A673 (cell line): ENCODE measurements around the gene RASGRF1.

ENCODE experiments used
- EZH2 ChIP-seq: fragments of 200-600 bp; sonication (generic); IDR thresholded peaks from 2 replicates; pipeline ENCODE4 v1.6.1; 2017; ENCODE audit warnings: borderline replicate concordance, low read depth, mild to moderate bottlenecking, mixed read lengths, antibody characterized with exemption, low read length; ENCODE audit not compliant: poor library complexity, severe bottlenecking
- TF ChIP-seq, protein P1 (sequence below): fragments of 300-800, 200-600 bp; sonication (generic); conservative IDR thresholded peaks from 2 replicates; pipeline ENCODE4 v1.5.1; 2017; ENCODE audit warnings: low read depth, mild to moderate bottlenecking, antibody characterized with exemption, low read length, moderate library complexity, mixed read lengths

DNA sequence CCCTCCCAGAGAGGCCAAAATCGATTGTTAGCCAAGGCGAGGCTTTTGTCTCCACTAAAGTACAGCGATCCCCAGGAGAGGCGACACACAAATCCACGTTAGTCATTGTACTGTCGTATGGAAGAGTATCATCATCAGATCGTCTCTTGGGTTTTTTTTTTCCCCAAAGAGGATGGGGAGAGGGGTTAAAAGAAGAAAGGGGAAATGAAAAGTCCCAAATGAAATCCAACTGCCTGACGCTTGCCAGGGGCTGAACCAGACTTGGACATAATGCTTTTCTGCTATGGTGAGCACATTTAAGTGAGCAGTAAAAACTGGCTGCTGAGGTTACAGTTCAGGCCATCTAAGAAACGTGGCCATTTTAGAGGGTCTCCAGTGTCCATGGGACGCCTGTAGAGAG, 107.8 kb downstream of the RASGRF1 start:
- TF ChIP-seq, protein P1, sequence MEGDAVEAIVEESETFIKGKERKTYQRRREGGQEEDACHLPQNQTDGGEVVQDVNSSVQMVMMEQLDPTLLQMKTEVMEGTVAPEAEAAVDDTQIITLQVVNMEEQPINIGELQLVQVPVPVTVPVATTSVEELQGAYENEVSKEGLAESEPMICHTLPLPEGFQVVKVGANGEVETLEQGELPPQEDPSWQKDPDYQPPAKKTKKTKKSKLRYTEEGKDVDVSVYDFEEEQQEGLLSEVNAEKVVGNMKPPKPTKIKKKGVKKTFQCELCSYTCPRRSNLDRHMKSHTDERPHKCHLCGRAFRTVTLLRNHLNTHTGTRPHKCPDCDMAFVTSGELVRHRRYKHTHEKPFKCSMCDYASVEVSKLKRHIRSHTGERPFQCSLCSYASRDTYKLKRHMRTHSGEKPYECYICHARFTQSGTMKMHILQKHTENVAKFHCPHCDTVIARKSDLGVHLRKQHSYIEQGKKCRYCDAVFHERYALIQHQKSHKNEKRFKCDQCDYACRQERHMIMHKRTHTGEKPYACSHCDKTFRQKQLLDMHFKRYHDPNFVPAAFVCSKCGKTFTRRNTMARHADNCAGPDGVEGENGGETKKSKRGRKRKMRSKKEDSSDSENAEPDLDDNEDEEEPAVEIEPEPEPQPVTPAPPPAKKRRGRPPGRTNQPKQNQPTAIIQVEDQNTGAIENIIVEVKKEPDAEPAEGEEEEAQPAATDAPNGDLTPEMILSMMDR, result no peak
- TF ChIP-seq EZH2, result no peak
